PC-3 (cell line): Measurements from ENCODE around the gene VWCE. TPM values are rescaled to one million over a fixed set of nuclear protein-coding genes. Genes with fewer than 3 reads are reported as not detected.

Experiments
- ATAC-seq: fragments of 200-7000 bp; cut with Tn5 transposase; 2 replicates; pipeline ENCODE4 v1.9.1; 2020; ENCODE audit warnings: mild to moderate bottlenecking, moderate library complexity
- BruUV-seq: library from RNA; stranded (reverse); fragments of 400-500 nt; replicated peaks from 2 replicates; lab custom pipeline; 2021; lab: Mats Ljungman, UMichigan
- CTCF ChIA-PET: fragments of 300-600 bp; sonication (Branson Sonifier 250); formaldehyde crosslinking; loops from one replicate; lab custom pipeline; 2022; ENCODE audit warnings: antibody characterized with exemption; lab: Charles Lee
- POLR2A ChIA-PET: fragments of 300-600 bp; sonication (Branson Sonifier 250); formaldehyde crosslinking; loops from one replicate; lab custom pipeline; 2022; ENCODE audit warnings: antibody characterized with exemption; ENCODE audit not compliant: unreplicated experiment; lab: Charles Lee
- DNase-seq: peaks from one replicate; pipeline ENCODE4 v3.0.0-alpha.2; 2015
- H2AFZ ChIP-seq: fragments of 300-600 bp; sonication (generic); 2 replicates; pipeline ENCODE4 v1.6.0; 2016; ENCODE audit warnings: antibody characterized with exemption, low read length
- H3F3A ChIP-seq: fragments of 300-600 bp; sonication (generic); one replicate; pipeline ENCODE4 v1.6.0; 2017; ENCODE audit warnings: antibody characterized with exemption, low read length, control low read depth, mild to moderate bottlenecking; ENCODE audit not compliant: unreplicated experiment
- H3K27ac ChIP-seq: fragments of 300-600 bp; sonication (generic); 2 replicates; pipeline ENCODE4 v1.5.1; 2016; ENCODE audit warnings: mild to moderate bottlenecking, low read length
- H3K27me3 ChIP-seq: fragments of 300-600 bp; sonication (generic); 2 replicates; pipeline ENCODE4 v1.6.1; 2016; ENCODE audit warnings: low read length, mixed read lengths
- H3K36me3 ChIP-seq: fragments of 300-600 bp; sonication (generic); 2 replicates; pipeline ENCODE4 v1.6.1; 2016; ENCODE audit warnings: low read depth, mixed run types, low read length, mixed read lengths
- H3K4me1 ChIP-seq: fragments of 300-600 bp; sonication (generic); 2 replicates; pipeline ENCODE4 v1.5.1; 2016; ENCODE audit warnings: low read length; ENCODE audit not compliant: insufficient read depth
- H3K4me2 ChIP-seq: fragments of 300-600 bp; sonication (generic); 2 replicates; pipeline ENCODE4 v1.6.0; 2016; ENCODE audit warnings: low read length
- H3K4me3 ChIP-seq: fragments of 300-600 bp; sonication (generic); 2 replicates; pipeline ENCODE4 v1.5.1; 2016; ENCODE audit warnings: mild to moderate bottlenecking, low read length, mixed read lengths
- H3K79me2 ChIP-seq: fragments of 300-600 bp; sonication (generic); 2 replicates; pipeline ENCODE4 v1.6.1; 2017; ENCODE audit warnings: low read length, mixed read lengths
- H3K9ac ChIP-seq: fragments of 300-600 bp; sonication (generic); 2 replicates; pipeline ENCODE4 v1.6.0; 2016; ENCODE audit warnings: mild to moderate bottlenecking, low read length
- H3K9me2 ChIP-seq: fragments of 300-600 bp; sonication (generic); replicated peaks from 2 replicates; pipeline ENCODE4 v1.6.1; 2016; ENCODE audit warnings: mixed run types, low read length, mixed read lengths
- H3K9me3 ChIP-seq: fragments of 300-600 bp; sonication (generic); 2 replicates; pipeline ENCODE4 v1.6.1; 2016; ENCODE audit warnings: low read length, mixed read lengths
- H4K20me1 ChIP-seq: fragments of 300-600 bp; sonication (generic); 2 replicates; pipeline ENCODE4 v1.6.1; 2016; ENCODE audit warnings: low read length, mixed read lengths
- CTCF ChIP-seq: fragments of 300-600 bp; sonication (generic); conservative IDR thresholded peaks from 2 replicates; pipeline ENCODE4 v1.5.1; 2017; ENCODE audit warnings: antibody characterized with exemption, low read depth, mild to moderate bottlenecking, low read length
- EZH2 ChIP-seq: fragments of 300-600 bp; sonication (generic); IDR thresholded peaks from one replicate; pipeline ENCODE4 v1.6.1; 2017; ENCODE audit warnings: antibody characterized with exemption, mild to moderate bottlenecking, low read length; ENCODE audit not compliant: unreplicated experiment
- EZH2phosphoT487 ChIP-seq: fragments of 300-600 bp; sonication (generic); IDR thresholded peaks from 2 replicates; pipeline ENCODE4 v1.6.1; 2018; ENCODE audit warnings: mild to moderate bottlenecking, antibody characterized with exemption, low read length, borderline replicate concordance
- intact Hi-C: fragments of 100-400 bp; cut with micrococcal nuclease; formaldehyde crosslinking; loops from 2 replicates; pipeline ENCODE4 v1.9.0; 2023
- total RNA-seq: library from RNA; depleted of rRNA; stranded (reverse); fragments of >200 nt; gene quantifications from 2 replicates; pipeline ENCODE4 v1.2.3, GENCODE V29; 2014

The VWCE gene
- total RNA-seq, 1 experiment from 2014 or later = 0.15 TPM

DNA sequence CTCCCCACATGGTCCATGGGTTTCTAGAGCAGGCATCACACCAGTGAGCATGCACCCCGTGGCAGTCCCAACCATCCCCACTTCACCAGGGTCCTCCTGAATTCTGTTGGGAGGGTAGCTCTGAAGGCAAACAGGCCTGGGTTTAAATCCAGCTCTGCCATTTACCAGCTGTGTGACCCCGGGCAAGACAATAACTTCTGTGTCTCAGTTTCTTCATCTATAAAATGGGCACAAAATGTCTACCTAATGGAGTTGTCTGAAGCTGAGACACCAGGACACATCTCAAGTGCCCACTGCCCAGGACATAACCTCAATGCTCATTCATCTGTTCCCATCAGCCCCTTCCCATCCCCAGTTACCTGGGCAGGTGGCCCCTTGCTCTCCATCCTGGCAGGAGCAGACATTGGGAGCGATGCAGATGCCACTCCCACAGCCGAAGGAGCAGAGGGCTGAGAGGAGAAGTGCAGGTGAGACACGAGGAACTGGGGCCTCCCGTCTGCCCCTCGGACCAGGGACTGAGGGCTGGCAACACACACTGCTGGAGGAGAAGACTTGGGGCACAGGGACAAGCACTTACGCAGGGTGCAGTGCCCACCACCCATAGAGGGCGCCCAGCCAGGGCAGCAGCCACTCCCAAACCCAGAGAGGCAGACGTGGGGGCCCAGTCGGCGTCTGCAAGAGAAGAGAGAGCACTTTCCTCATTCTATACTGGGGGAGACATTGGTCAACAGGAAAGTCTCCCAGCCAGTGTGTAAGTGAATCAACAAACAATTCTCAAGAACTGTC is 4.0 kb downstream of the VWCE start:
- Histone ChIP-seq H3K4me2 (no peak overlapping the region), H3K27me3 (peaks cover 12% of the 10 kb centered on the region), H2AFZ (no peak overlapping the region), H3K36me3 (no peaks in the 10 kb centered on the region), H3K4me3 (no peak overlapping the region), H3K79me2 (no peaks in the 10 kb centered on the region), H3K27ac (no peak overlapping the region), H4K20me1 (no peaks in the 10 kb centered on the region), H3K9me3 (no peaks in the 10 kb centered on the region), H3K9me2 (no peaks in the 10 kb centered on the region), H3K4me1 (peaks cover 12% of the 10 kb centered on the region), H3K9ac (no peak overlapping the region), H3F3A (no peaks in the 10 kb centered on the region)
- BruUV-seq = no TSS peak
- TF ChIP-seq EZH2phosphoT487 (no peak), EZH2 (no peak), CTCF (peak; percentile 46)
- POLR2A ChIA-PET = no interaction called here
- CTCF ChIA-PET = no interaction called here
- DNase-seq (no peak), ATAC-seq (no peak)
- intact Hi-C loops = no loop called here

GRCh38 chr11:61287338-61287977 is 7.7 kb downstream of the VWCE start:
- Histone ChIP-seq H3K36me3 (no peaks in the 10 kb centered on the region), H3K4me1 (no peaks in the 10 kb centered on the region), H3K27me3 (no peaks in the 10 kb centered on the region), H3K79me2 (no peaks in the 10 kb centered on the region), H3K4me2 (no peak overlapping the region), H3K9ac (no peak overlapping the region), H4K20me1 (no peaks in the 10 kb centered on the region), H3K9me3 (no peaks in the 10 kb centered on the region), H3K9me2 (no peaks in the 10 kb centered on the region), H2AFZ (no peak overlapping the region), H3K27ac (no peak overlapping the region), H3K4me3 (no peak overlapping the region), H3F3A (no peaks in the 10 kb centered on the region)
- POLR2A ChIA-PET = no interaction called here
- no peak for DNase-seq
- no TSS peak for BruUV-seq
- intact Hi-C loops = no loop called here
- CTCF ChIA-PET = no interaction called here
- TF ChIP-seq EZH2 (no peak), EZH2phosphoT487 (no peak), CTCF (no peak)
- no peak; the same call in 1 of the 2 replicates for ATAC-seq

DNA sequence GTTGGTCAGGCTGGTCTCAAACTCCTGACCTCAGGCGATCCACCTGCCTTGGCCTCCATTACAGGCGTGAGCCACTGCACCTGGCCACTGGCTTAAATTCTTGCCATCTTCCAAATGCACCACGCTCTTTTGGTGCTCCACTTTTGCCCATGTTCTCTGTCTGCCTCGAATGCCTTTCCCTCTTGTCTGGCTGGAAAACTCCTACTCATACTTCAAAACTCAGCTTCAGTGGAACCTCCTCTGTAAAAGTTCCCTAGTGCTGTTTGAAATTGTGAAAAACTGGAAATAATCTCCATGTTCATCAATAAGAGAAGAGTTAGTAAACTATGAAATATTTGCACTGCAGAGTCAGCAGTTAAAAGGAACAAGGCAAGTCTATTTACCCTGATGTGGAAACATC is 11.5 kb downstream of the VWCE start:
- TF ChIP-seq CTCF (no peak), EZH2 (no peak), EZH2phosphoT487 (no peak)
- no peak overlapping the region for H3K27ac ChIP-seq
- H3K4me1 ChIP-seq = peaks cover 15% of the 10 kb centered on the region
- H3K4me3 ChIP-seq = no peak overlapping the region
- H3F3A ChIP-seq = no peaks in the 10 kb centered on the region
- H3K4me2 ChIP-seq = no peak overlapping the region
- H3K79me2 ChIP-seq = no peaks in the 10 kb centered on the region
- H3K9ac ChIP-seq = no peak overlapping the region
- no peak overlapping the region for H2AFZ ChIP-seq
- no peaks in the 10 kb centered on the region for H3K9me3 ChIP-seq
- no peaks in the 10 kb centered on the region for H3K27me3 ChIP-seq
- ChIA-PET POLR2A (no interaction called here), CTCF (no interaction called here)
- intact Hi-C loops = no loop called here
- no TSS peak for BruUV-seq
- no peaks in the 10 kb centered on the region for H3K36me3 ChIP-seq
- no peaks in the 10 kb centered on the region for H4K20me1 ChIP-seq
- H3K9me2 ChIP-seq = no peaks in the 10 kb centered on the region
- DNase-seq = no peak
- ATAC-seq = no peak
